GM19025 (cell line): ENCODE results near the gene CNTNAP1.
"Not testable (repeated sequence)": the region's sequence is repeated elsewhere in the genome, so short reads cannot be mapped to it uniquely, and the experiment has no call there.

ENCODE experiments used
- ATAC-seq: cut with Tn5 transposase; IDR thresholded peaks from one replicate; pipeline ENCODE4 v1.9.1; 2021; ENCODE audit warnings: mild to moderate bottlenecking, low read depth, moderate library complexity; ENCODE audit not compliant: unreplicated experiment

Gene CNTNAP1

DNA sequence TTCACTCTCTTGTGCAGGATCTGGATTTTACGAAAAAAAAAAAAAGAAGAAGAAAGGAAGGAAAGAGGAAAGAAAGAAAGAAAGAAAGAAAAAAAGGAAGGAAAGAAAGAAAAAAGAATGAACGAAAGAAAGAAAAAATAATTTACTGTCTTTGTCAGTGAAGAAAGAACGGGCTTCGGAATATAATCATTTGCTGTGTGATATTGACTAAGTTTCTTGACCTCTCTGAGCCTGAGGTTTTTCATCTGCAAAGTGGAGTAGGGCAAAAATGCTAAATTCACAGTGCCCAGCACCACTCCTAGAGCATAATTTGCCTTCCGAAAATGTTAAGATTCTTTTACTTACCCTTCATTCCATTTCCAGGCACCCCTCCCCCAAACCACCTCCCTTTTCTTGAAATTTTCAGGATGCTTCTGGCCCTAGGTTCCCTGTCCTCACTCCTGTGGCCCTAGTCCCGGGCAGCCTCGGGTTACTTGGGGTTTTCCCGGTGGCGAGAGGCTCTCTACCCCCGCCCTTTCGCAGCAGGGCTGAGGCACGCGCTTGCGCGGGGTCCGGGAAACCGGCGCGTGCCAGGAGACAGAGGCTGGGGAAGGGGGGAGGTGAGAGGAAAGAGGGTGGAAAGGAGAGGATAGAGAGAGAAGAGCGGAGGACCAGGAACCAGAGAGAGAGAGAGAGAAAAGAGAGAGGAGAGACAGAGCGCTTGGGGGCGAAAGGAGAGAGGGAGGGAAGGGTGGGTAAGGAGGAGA, at the start of gene CNTNAP1:
CNTNAP1 (plus strand) TSS at position 556 of the 746 bp plus-strand sequence. CDS start 299 bp downstream, outside the sequence.
- ATAC-seq: no peak

- ATAC-seq: no peak
Measured at GRCh38 chr17:42632949-42633444, 49.3 kb upstream of the CNTNAP1 start.

- ATAC-seq: no peak
Measured at GRCh38 chr17:42639525-42640113, 42.7 kb upstream of the CNTNAP1 start.

DNA sequence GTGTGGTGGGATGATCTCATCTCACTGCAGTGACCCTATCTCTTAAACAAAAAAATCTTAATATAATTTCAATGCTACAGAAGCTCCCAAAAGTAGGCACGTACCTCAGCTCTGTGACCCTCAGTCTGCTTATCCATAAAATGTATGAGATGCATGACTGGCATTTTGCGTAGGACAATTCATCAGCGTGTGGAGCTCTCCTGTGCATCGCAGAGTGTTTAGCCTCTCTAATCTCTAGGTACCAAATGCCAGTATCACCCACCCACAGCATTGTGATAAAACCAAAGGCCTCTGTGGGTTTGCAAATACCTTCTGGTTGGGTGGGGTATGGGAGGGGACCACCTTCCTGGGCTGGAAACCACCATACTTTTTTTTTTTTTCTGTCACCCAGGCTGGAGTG, 42.2 kb upstream of the CNTNAP1 start:
- ATAC-seq: no peak

- no peak for ATAC-seq
Measured at GRCh38 chr17:42642336-42642735, 40.0 kb upstream of the CNTNAP1 start.

DNA sequence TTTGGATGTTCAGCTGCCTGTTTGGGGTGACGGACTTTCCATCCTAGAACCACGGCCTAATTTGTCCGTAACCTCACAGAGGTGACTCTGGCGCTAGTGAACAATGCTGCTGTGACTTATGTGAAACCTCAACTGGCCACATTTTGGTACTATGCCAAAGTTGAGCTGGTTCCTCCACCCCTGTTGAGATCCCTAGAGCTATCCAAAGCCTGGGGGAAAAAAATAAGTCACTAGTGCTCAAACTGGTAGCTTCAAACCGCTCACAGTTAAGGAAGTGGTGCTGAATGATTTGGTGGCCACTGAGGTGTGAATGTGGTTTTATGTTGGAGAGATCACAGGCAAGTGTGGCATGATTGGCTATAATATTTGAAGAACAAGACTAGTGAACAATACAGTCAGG, 34.6 kb upstream of the CNTNAP1 start:
- ATAC-seq: no peak

- no peak for ATAC-seq
Measured at GRCh38 chr17:42651392-42651791, 30.9 kb upstream of the CNTNAP1 start.

- ATAC-seq: no peak
Measured at GRCh38 chr17:42653179-42654124, 28.9 kb upstream of the CNTNAP1 start.

- no peak for ATAC-seq
Measured at GRCh38 chr17:42655528-42655927, 26.8 kb upstream of the CNTNAP1 start.

- ATAC-seq: no peak
Measured at GRCh38 chr17:42657824-42658588, 24.3 kb upstream of the CNTNAP1 start.

DNA sequence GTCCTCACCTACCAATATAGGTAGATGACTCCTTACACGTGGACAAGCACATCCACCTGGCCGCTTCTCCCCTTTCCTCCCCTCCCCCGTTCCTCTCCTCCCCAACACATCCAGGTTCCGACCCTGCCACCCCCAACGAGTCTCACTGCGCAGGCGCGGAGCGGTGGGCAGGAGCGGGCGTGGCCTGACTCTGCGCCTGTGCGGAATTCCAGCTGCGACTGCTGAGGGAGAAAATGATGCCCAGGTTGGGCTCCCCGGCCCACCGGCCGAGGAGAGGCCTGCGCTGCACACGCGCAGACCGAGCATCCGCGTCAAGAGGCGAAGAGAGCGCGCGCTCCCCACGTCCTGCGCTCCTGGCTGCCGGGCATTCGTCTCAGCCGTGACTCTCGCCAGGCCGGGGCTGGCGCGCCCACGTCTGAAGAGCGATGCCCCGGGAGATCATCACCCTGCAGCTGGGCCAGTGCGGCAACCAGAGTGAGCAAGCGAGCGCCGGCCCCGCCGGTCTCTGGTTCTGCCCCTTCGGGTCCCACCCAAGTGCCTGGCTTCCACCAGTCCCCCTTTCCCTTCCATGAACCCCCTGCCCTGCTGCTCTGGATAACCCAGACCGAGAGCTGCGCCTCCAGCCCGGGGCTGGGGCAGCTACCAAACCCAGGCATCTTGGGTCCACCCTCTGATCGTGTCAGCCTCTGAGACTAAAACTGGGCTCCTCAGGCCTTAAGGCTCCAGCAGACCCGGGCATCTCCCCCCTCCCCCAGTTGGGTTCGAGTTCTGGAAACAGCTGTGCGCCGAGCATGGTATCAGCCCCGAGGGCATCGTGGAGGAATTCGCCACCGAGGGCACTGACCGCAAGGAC, 23.0 kb upstream of the CNTNAP1 start, which contains the start of gene TUBG2:
TUBG2 (plus strand) TSS at position 206 of the 853 bp plus-strand sequence; CDS start at position 426, 220 bp downstream.
- peak; percentile 45 for ATAC-seq

DNA sequence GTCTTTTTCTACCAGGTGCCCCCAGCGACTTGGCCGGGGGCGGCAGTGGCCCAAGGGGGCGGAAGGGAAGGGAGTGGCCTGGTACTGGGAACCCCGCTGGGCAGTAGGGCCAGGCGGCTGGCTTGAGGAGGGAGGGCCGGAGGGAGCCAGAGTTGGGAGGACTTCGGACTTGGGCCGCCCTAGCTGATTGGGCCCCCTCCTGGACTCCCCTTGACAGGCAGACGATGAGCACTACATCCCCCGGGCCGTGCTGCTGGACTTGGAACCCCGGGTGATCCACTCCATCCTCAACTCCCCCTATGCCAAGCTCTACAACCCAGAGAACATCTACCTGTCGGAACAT, 22.4 kb upstream of the CNTNAP1 start:
- ATAC-seq: not testable (repeated sequence)

GRCh38 chr17:42660692-42661345, 21.5 kb upstream of the CNTNAP1 start:
- ATAC-seq: no peak

DNA sequence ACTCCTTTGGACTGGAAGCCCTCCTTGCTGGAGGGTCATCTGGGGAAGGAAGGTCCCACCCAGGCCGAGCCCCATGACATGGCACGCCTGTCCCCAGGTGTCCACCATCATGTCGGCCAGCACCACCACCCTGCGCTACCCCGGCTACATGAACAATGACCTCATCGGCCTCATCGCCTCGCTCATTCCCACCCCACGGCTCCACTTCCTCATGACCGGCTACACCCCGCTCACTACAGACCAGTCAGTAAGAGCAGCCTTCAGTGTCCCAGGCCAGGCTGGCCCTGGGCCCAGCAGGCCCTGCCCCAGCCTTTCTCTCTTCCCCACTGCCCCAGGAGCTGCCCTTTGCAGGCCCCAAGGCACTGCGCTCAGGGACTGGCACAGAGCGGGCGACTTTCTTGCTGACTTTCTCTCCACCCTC, 16.7 kb upstream of the CNTNAP1 start:
- no peak for ATAC-seq

DNA sequence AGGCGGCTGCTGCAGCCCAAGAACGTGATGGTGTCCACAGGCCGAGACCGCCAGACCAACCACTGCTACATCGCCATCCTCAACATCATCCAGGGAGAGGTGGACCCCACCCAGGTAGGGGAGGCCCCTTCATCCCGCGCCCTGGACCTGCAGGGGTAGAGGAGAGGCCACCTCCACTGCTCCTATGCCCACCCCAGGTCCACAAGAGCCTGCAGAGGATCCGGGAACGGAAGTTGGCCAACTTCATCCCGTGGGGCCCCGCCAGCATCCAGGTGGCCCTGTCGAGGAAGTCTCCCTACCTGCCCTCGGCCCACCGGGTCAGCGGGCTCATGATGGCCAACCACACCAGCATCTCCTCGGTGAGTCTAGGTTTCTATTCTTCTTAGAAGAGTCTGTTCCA, 16.2 kb upstream of the CNTNAP1 start:
- ATAC-seq: not testable (repeated sequence)

- no peak for ATAC-seq
Measured at GRCh38 chr17:42667088-42667951, 15.0 kb upstream of the CNTNAP1 start.

DNA sequence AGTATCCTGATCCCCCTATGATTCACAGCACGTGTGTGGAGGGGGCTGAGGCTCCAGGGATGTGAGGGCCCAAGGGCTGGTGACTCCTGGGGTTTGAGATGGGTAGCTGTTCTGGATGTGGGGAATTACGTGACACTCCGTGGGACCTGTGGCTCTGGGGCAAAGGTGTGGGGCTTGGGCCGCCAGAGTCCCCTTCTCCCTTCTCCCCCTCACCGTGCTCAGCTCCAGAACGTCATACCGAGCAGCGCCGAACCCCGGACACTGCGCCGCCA, 12.7 kb upstream of the CNTNAP1 start:
- ATAC-seq: no peak
